Forelimb muscle (tissue), 1 donor: ENCODE results near the gene G6PD. TPM values are rescaled to one million over a fixed set of nuclear protein-coding genes. Genes with fewer than 3 reads are reported as not detected.
A peak's percentile ranks its signal among the peaks of the same experiment; 100 is the strongest.
"Not testable (repeated sequence)": the region's sequence is repeated elsewhere in the genome, so short reads cannot be mapped to it uniquely, and the experiment has no call there.

ENCODE experiments used
- DNase-seq: peaks from one replicate; pipeline ENCODE4 v3.0.0-alpha.2; 2013; ENCODE audit warnings: low read depth
- polyA plus RNA-seq: library from polyadenylated mRNA; unstranded; fragments of 120-200 nt; gene quantifications from one replicate; pipeline ENCODE4 v1.2.1, GENCODE V29; 2013; ENCODE audit not compliant: insufficient read length

The G6PD gene
- 11.1 TPM for polyA plus RNA-seq

- DNase-seq = no peak
Observed at GRCh38 chrX:154546354-154547244, at the start of gene G6PD. TSS of gene G6PD (minus strand) at chrX:154546846. CDS start at chrX:154546155, 691 bp downstream.

- DNase-seq = no peak
Observed at GRCh38 chrX:154595559-154596249, 49.1 kb upstream of the G6PD start.

DNA sequence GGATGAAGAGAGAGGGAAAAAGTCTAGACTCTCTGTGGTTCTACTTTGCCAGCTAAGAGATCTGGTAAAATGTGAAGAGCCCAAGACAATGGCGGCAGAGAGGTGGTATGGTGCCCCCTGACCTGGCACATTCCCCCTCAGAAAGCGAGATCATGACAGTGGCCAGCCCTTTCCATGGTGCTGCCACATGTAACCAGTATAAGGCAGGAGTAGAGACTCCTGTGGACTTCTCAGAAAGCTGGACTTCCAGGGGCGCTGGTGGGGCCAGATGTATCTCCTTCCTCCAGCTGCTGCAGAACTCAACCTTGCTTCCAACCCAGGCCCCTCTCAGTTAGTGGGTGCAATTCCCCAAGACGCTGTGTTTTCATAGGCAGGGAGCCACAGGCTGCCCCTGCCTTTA, 47.8 kb upstream of the G6PD start:
- no peak for DNase-seq

DNA sequence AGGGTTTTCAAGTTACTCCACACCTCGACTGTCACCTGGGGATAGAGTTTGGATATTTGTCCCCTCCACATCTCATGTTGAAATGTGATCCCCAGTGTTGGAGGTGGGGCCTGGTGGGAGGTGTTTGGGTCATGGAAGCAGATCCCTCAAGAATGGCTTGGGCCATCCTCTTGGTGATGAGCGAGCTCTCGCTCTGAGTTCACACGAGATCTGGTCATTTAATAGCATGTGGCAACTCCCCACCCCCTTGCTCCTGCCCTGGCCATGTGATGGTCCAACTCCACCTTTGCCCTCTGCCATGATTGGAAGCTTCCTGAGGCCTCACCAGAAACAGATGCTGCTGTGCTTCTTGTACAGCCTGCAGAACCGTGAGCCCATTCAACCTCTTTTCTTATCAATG, 46.6 kb upstream of the G6PD start:
- no peak for DNase-seq

DNA sequence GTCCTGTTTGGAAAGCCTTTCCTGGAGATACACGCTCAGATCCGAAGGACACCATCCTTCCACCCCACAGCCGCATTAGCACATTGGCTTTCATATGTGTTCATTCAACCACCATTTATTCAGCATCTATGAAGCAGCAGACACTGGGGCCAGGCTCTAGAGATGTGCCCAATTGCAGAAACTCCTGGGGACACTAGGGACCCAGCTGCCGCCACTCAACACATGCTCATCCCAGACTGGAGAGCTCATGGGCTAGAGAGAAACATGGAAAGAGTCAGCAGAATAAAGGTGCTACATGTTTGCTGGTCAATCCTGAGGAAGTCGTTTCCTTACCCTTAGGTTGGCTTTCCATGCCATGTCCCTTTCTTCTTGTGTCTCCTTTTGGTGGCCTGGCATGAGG, 45.9 kb upstream of the G6PD start:
- no peak for DNase-seq

- DNase-seq = not testable (repeated sequence)
Observed at GRCh38 chrX:154590415-154590814, 43.8 kb upstream of the G6PD start.

- not testable (repeated sequence) for DNase-seq
Observed at GRCh38 chrX:154584585-154585183, 38.0 kb upstream of the G6PD start, which contains the start of gene CTAG1A. TSS of gene CTAG1A (plus strand) at chrX:154585133. CDS start at chrX:154585207, 74 bp downstream.

DNA sequence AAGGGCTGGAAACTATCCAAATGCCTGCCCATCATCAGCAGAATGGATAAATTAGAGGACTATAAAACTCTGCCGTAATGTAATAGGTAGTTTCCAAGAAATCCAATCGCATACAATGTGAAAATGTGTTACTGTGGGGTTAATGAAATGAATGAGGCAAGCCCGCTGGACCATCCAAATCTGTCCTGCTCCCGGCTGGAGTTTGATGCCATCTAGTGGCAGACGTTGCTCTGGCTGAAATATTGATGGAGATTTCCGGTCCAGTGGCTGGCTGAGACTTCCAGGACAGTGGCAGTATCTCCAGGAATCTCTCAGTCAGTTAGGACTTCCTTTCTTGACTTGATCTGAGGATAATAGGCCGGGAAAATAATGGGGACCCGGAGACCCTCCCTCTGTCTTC, 36.3 kb upstream of the G6PD start:
- DNase-seq = not testable (repeated sequence)

GRCh38 chrX:154575076-154575475, 28.4 kb upstream of the G6PD start:
- not testable (repeated sequence) for DNase-seq

- DNase-seq = not testable (repeated sequence)
Observed at GRCh38 chrX:154573061-154573460, 26.4 kb upstream of the G6PD start.

- not testable (repeated sequence) for DNase-seq
Observed at GRCh38 chrX:154570361-154570760, 23.7 kb upstream of the G6PD start.

- not testable (repeated sequence) for DNase-seq
Observed at GRCh38 chrX:154562295-154562694, 15.6 kb upstream of the G6PD start.

GRCh38 chrX:154560326-154560725, 13.7 kb upstream of the G6PD start:
- not testable (repeated sequence) for DNase-seq

DNA sequence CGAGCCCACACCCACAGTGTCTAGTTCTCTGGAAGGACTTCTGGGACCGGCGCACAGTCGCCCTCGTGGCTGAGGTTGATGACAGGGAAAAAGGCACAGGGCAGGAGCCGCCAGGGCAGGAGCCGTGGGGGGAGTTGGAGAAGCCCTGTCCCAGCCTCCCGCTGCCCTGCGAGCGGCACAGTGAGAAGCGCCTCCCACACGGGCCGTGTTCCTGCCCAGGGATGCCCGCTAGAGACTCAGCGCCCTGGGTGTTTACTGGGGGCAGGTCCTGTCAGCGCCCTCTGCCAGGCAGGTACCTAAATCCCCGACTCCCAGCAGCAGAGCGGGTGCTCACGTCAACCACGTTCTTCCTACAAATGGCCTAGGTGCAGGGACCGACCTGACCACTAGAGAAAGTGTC, 12.2 kb upstream of the G6PD start:
- DNase-seq = not testable (repeated sequence)

- DNase-seq = not testable (repeated sequence)
Observed at GRCh38 chrX:154558060-154558690, 11.5 kb upstream of the G6PD start.

DNA sequence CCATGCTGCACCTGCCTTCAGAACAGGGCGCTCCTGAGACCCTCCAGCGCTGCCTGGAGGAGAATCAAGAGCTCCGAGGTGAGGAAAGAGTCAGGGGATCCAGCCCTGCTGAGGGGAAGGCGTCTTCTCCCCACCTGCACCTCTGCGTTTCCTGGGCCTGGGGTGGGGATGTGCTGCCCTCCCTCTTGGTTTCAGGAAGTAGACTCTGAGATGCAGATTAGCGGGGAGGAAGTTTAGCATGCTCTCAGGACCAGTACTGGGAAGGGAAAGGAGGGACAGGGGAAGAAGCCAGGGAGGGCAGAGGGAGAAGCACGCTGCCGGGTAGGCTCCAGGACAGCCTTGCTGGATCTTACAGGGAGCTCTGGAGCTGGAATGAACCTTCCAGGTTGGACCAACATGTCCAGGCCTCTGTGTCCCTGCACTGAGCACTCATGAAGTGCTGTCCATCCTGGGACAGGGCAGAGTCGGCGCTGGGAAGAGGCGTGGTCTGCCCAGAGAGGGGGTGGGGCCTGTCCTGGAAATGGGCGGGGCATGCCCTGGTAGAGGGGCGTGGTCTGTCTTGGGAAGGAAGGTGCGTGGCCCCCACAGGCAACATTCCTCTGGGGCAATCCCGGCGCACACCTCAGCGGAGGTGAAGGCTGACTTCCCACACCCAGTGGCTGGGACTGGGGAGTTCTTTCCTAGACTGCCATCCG, 5.6 kb upstream of the G6PD start:
- not testable (repeated sequence) for DNase-seq

DNA sequence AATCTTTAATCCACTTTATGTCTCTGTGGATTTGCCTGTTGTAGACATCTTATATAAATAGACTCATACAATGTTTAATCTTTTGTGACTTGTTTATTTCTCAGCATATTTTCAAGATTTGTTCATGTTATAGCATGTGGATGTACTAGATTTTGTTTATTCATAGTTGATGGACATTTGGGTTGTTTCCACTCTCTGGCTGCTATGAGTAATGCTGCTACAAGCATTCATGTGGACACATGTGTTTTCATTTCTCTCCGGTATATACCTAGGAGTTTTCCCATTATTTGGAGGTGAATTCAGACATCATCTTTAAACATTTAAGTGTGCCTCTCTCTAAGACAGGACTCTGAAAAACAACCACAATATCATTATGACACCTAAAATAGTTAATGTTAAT, 3.1 kb upstream of the G6PD start:
- no peak for DNase-seq

DNA sequence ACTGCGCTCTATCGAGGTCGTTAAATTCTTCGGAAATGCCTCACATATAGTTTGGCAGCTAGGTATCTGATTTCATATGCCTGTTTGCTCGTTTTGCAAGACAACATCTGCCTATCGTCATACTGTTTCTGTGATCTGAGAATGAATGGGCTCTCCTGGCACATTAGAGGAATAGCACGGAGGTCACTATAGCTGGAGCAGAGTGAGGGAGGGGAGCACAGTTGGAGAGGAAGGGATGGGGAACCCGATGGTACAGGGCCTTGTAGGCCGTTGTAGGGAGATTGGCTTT, 1.3 kb upstream of the G6PD start:
- DNase-seq = no peak

- DNase-seq = peak; percentile 53
Observed at GRCh38 chrX:154547245-154548027, 790 bp upstream of the G6PD start, which contains the start of gene IKBKG. TSS of gene IKBKG (plus strand) at chrX:154547620. CDS start at chrX:154552003, 4,383 bp downstream.

- DNase-seq = no peak
Observed at GRCh38 chrX:154545673-154546274, 872 bp downstream of the G6PD start.
